ENCODE results near the gene RBP7.

RBP7 gene

DNA sequence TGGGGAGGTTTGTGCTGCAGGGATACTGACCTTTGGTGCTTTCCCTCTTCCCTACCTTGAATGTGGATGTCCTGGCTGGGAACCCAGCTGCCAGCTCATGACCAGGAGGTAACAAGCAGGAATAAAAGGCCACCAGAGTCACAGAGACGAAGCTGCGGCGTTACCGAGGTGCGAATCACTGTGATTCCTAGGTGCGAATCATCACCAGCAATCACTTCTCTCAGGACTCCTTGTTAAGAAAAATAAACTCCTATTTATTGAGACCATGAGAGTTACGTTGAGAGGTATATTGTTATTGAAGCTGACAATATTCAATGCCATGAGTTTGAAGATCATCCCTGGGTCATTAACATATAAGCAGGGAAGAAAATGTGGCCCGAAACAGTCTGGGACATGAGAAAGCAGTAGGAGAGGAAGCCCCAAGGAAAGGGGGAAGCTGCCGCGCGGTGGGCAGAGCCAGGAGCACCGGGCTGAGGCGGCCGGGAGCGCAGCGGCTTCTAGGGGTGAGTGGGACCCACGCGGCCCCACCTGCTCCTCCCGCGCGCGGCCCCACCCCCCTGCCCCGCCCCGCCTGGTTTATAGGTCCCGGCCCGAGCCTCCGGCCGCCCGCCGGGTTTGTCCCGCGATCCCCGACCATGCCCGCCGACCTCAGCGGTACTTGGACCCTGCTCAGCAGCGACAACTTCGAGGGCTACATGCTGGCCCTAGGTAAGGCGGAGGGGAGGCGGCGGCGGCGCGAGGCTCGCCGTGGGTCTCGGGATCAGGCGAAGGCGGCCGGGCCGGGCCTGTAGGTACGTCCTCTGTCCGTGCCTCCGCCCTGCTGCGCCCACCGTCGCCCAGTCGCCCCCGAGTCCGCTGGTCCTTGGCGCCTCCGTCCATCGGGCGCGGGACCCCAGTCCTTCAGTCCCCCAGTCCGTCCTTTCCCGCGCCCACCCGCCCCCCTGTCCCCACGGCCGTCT is at the start of gene RBP7:
Gene RBP7 (plus strand): TSS at position 605 of the 959 bp plus-strand sequence. CDS start 31 bp downstream, at position 636.
- H3K9me2 ChIP-seq (replicated peaks; ENCODE audit: insufficient read depth, low read length) = no peaks in the 10 kb centered on the region
- no peak for DNase-seq
- H3K79me2 ChIP-seq (ENCODE audit: low read length) = no peaks in the 10 kb centered on the region
- no peaks in the 10 kb centered on the region for H3K36me3 ChIP-seq (replicated peaks; ENCODE audit: insufficient read depth, low read length)
- no peaks in the 10 kb centered on the region; the same call in 1 of the 2 replicates for H3F3A ChIP-seq (ENCODE audit: insufficient read depth, low read length)
- TF ChIP-seq, protein P1, sequence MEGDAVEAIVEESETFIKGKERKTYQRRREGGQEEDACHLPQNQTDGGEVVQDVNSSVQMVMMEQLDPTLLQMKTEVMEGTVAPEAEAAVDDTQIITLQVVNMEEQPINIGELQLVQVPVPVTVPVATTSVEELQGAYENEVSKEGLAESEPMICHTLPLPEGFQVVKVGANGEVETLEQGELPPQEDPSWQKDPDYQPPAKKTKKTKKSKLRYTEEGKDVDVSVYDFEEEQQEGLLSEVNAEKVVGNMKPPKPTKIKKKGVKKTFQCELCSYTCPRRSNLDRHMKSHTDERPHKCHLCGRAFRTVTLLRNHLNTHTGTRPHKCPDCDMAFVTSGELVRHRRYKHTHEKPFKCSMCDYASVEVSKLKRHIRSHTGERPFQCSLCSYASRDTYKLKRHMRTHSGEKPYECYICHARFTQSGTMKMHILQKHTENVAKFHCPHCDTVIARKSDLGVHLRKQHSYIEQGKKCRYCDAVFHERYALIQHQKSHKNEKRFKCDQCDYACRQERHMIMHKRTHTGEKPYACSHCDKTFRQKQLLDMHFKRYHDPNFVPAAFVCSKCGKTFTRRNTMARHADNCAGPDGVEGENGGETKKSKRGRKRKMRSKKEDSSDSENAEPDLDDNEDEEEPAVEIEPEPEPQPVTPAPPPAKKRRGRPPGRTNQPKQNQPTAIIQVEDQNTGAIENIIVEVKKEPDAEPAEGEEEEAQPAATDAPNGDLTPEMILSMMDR (IDR thresholded peaks at IDR 0.05; ENCODE audit: low read length) = no peak
- no peak for TF ChIP-seq EZH2 (optimal IDR thresholded peaks at IDR 0.05; ENCODE audit: low read depth, low read length)
- TF ChIP-seq EZH2phosphoT487 (IDR thresholded peaks at IDR 0.05; ENCODE audit: low read length) = no peak
- no peak within 1 kb of the TSS for H3K27ac ChIP-seq (ENCODE audit: low read length)
- no peaks in the 10 kb centered on the region for H3K27me3 ChIP-seq (replicated peaks; ENCODE audit: insufficient read depth, low read length)
- no peak within 1 kb of the TSS for H3K9ac ChIP-seq (ENCODE audit: low read length)
- H3K4me1 ChIP-seq (ENCODE audit: low read length) = no peaks in the 10 kb centered on the region
- no peaks in the 10 kb centered on the region for H3K9me3 ChIP-seq (replicated peaks; ENCODE audit: insufficient read depth, low read length)
- no peak within 1 kb of the TSS for H3K4me3 ChIP-seq (ENCODE audit: low read length)
- H3K4me2 ChIP-seq (ENCODE audit: low read depth, low read length) = no peak within 1 kb of the TSS
- no peak within 1 kb of the TSS for H2AFZ ChIP-seq (ENCODE audit: low read length)
- no peaks in the 10 kb centered on the region for H4K20me1 ChIP-seq (ENCODE audit: insufficient read depth, low read length)

GRCh38 chr1:9957726-9958125 is 39.3 kb upstream of the RBP7 start:
- Histone ChIP-seq H3K27ac (ENCODE audit: low read length) (no peak overlapping the region), H3K4me2 (ENCODE audit: low read depth, low read length) (no peak overlapping the region), H3F3A (ENCODE audit: insufficient read depth, low read length) (no peaks in the 10 kb centered on the region), H3K36me3 (replicated peaks; ENCODE audit: insufficient read depth, low read length) (no peaks in the 10 kb centered on the region), H4K20me1 (ENCODE audit: insufficient read depth, low read length) (no peaks in the 10 kb centered on the region), H3K4me1 (ENCODE audit: low read length) (peaks cover 10% of the 10 kb centered on the region), H3K9ac (ENCODE audit: low read length) (no peak overlapping the region), H3K4me3 (ENCODE audit: low read length) (no peak overlapping the region), H3K27me3 (replicated peaks; ENCODE audit: insufficient read depth, low read length) (no peaks in the 10 kb centered on the region), H3K9me2 (replicated peaks; ENCODE audit: insufficient read depth, low read length) (no peaks in the 10 kb centered on the region), H3K9me3 (replicated peaks; ENCODE audit: insufficient read depth, low read length) (no peaks in the 10 kb centered on the region), H2AFZ (ENCODE audit: low read length) (no peak overlapping the region), H3K79me2 (ENCODE audit: low read length) (no peaks in the 10 kb centered on the region)
- DNase-seq = no peak
- no peak for TF ChIP-seq EZH2 (optimal IDR thresholded peaks at IDR 0.05; ENCODE audit: low read depth, low read length)
- TF ChIP-seq, protein P1 (IDR thresholded peaks at IDR 0.05; ENCODE audit: low read length) = no peak
- no peak for TF ChIP-seq EZH2phosphoT487 (IDR thresholded peaks at IDR 0.05; ENCODE audit: low read length)

DNA sequence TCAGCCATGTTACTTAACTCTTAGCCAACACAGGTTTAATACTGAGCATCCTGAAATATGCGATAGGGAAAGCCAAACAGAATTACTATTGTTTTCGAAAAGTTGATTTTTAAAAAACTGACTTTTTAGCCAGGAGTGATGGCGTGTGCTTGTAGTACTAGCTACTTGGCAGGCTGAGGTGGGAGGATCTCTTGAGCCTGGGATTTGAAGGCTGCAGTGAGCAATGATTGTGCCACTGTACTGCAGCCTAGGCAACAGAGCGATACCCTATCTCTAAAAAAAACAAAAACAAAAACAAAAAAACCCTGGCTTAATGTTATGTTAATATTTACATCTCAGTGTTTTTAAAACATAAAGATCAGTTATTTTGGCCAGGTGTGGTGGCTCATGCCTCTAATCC is 37.0 kb upstream of the RBP7 start:
- no peak overlapping the region for H3K9ac ChIP-seq (ENCODE audit: low read length)
- no peaks in the 10 kb centered on the region for H4K20me1 ChIP-seq (ENCODE audit: insufficient read depth, low read length)
- H3K4me3 ChIP-seq (ENCODE audit: low read length) = no peak overlapping the region
- H3K9me3 ChIP-seq (replicated peaks; ENCODE audit: insufficient read depth, low read length) = no peaks in the 10 kb centered on the region
- TF ChIP-seq EZH2phosphoT487 (IDR thresholded peaks at IDR 0.05; ENCODE audit: low read length) (no peak), EZH2 (optimal IDR thresholded peaks at IDR 0.05; ENCODE audit: low read depth, low read length) (no peak)
- TF ChIP-seq, protein P1 (IDR thresholded peaks at IDR 0.05; ENCODE audit: low read length) = no peak
- no peak overlapping the region for H3K4me2 ChIP-seq (ENCODE audit: low read depth, low read length)
- peaks cover 10% of the 10 kb centered on the region for H3K4me1 ChIP-seq (ENCODE audit: low read length)
- H2AFZ ChIP-seq (ENCODE audit: low read length) = no peak overlapping the region
- H3K27me3 ChIP-seq (replicated peaks; ENCODE audit: insufficient read depth, low read length) = no peaks in the 10 kb centered on the region
- H3K79me2 ChIP-seq (ENCODE audit: low read length) = no peaks in the 10 kb centered on the region
- no peak for DNase-seq
- H3K36me3 ChIP-seq (replicated peaks; ENCODE audit: insufficient read depth, low read length) = no peaks in the 10 kb centered on the region
- no peak overlapping the region for H3K27ac ChIP-seq (ENCODE audit: low read length)
- H3F3A ChIP-seq (ENCODE audit: insufficient read depth, low read length) = no peaks in the 10 kb centered on the region
- H3K9me2 ChIP-seq (replicated peaks; ENCODE audit: insufficient read depth, low read length) = no peaks in the 10 kb centered on the region
